Upper lobe of left lung (tissue), 4 donors: ENCODE results near the gene KAT2A.

Experiments used
- EP300 ChIP-seq, 4 donors: sonication (generic); formaldehyde crosslinking; IDR thresholded peaks; one replicate each; pipeline ENCODE4 v1.5.1; 2017; ENCODE audit warnings: antibody characterized with exemption in 4 of 4, control low read depth in 2 of 4
- POLR2AphosphoS5 ChIP-seq, 2 donors: sonication (generic); formaldehyde crosslinking; IDR thresholded peaks; one replicate each; pipeline ENCODE4 v1.5.1; 2017; ENCODE audit warnings: antibody characterized with exemption in 2 of 2
- TF ChIP-seq, protein P1 (sequence below), 6 experiments: fragments of 450-650 bp in 4 of 6; fragments of 200-600 bp in 2 of 6; sonication (generic) in 2 of 6; IDR thresholded peaks; one replicate each; pipeline ENCODE4 v1.5.1; 2016 to 2019; ENCODE audit warnings: antibody characterized with exemption in 6 of 6

DNA sequence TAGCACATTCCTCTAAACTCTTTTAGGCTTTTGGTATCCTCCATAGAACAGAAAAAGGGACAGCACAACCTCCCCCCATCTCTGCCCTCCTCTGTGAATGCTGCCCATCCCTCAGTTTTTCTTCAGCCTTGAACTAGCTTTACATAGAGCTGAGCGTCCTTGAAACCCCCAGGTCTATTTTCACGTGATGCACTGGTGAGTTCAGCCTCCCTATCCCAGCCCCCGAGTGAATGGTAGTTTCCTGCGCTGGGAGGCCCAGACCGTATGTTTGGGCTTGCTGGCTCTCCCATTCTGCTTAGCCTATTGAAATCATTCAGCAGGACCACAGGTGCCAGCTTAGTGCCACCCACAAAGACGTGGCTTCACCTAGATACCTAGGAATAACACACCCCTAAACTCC, 45.4 kb downstream of the KAT2A start:
- TF ChIP-seq, protein P1, sequence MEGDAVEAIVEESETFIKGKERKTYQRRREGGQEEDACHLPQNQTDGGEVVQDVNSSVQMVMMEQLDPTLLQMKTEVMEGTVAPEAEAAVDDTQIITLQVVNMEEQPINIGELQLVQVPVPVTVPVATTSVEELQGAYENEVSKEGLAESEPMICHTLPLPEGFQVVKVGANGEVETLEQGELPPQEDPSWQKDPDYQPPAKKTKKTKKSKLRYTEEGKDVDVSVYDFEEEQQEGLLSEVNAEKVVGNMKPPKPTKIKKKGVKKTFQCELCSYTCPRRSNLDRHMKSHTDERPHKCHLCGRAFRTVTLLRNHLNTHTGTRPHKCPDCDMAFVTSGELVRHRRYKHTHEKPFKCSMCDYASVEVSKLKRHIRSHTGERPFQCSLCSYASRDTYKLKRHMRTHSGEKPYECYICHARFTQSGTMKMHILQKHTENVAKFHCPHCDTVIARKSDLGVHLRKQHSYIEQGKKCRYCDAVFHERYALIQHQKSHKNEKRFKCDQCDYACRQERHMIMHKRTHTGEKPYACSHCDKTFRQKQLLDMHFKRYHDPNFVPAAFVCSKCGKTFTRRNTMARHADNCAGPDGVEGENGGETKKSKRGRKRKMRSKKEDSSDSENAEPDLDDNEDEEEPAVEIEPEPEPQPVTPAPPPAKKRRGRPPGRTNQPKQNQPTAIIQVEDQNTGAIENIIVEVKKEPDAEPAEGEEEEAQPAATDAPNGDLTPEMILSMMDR (IDR thresholded peaks at IDR 0.05) = no peak
- no peak for TF ChIP-seq EP300 (IDR thresholded peaks at IDR 0.05)
- no peak for TF ChIP-seq POLR2AphosphoS5 (IDR thresholded peaks at IDR 0.05)
